Measurements from ENCODE around the gene DELE1. TPM values are rescaled to one million over a fixed set of nuclear protein-coding genes. Genes with fewer than 3 reads are reported as not detected.

Gene DELE1
- total RNA-seq, 1 donor from 2014 or later: 62.3 TPM

GRCh38 chr5:141973871-141974595 is 50.4 kb downstream of the DELE1 start:
- Histone ChIP-seq H3K36me3 (ENCODE audit: control insufficient read depth, insufficient read depth, low read length) (peaks cover 2% of the 10 kb centered on the region), H3K4me3 (ENCODE audit: low read depth, low read length) (no peak overlapping the region), H3K27me3 (ENCODE audit: control insufficient read depth, insufficient read depth, low read length) (no peaks in the 10 kb centered on the region)
- no peak for DNase-seq (ENCODE audit: low read depth)
- TF ChIP-seq CTCF (IDR thresholded peaks at IDR 0.05; ENCODE audit: insufficient read depth, low read length, poor library complexity, severe bottlenecking): no peak

GRCh38 chr5:141976176-141976575 is 52.5 kb downstream of the DELE1 start:
- DNase-seq (ENCODE audit: low read depth): no peak

GRCh38 chr5:141978389-141978788 is 54.7 kb downstream of the DELE1 start:
- peaks cover 2% of the 10 kb centered on the region for H3K36me3 ChIP-seq (ENCODE audit: control insufficient read depth, insufficient read depth, low read length)
- TF ChIP-seq CTCF (IDR thresholded peaks at IDR 0.05; ENCODE audit: insufficient read depth, low read length, poor library complexity, severe bottlenecking): no peak

More at GRCh38 chr5:141976176-141976575, 52.5 kb downstream of the DELE1 start:
- H3K36me3 ChIP-seq (ENCODE audit: control insufficient read depth, insufficient read depth, low read length): peaks cover 2% of the 10 kb centered on the region
- no peak overlapping the region for H3K4me3 ChIP-seq (ENCODE audit: low read depth, low read length)
- H3K27me3 ChIP-seq (ENCODE audit: control insufficient read depth, insufficient read depth, low read length): no peaks in the 10 kb centered on the region
- no peak for TF ChIP-seq CTCF (IDR thresholded peaks at IDR 0.05; ENCODE audit: insufficient read depth, low read length, poor library complexity, severe bottlenecking)

GRCh38 chr5:141982626-141983025 is 59.0 kb downstream of the DELE1 start:
- Histone ChIP-seq H3K4me3 (ENCODE audit: low read depth, low read length) (no peak overlapping the region), H3K27me3 (ENCODE audit: control insufficient read depth, insufficient read depth, low read length) (no peaks in the 10 kb centered on the region), H3K36me3 (ENCODE audit: control insufficient read depth, insufficient read depth, low read length) (peaks cover 2% of the 10 kb centered on the region)
- TF ChIP-seq CTCF (IDR thresholded peaks at IDR 0.05; ENCODE audit: insufficient read depth, low read length, poor library complexity, severe bottlenecking): no peak
- no peak for DNase-seq (ENCODE audit: low read depth)

More at GRCh38 chr5:141978389-141978788, 54.7 kb downstream of the DELE1 start:
- Histone ChIP-seq H3K4me3 (ENCODE audit: low read depth, low read length) (no peak overlapping the region), H3K27me3 (ENCODE audit: control insufficient read depth, insufficient read depth, low read length) (no peaks in the 10 kb centered on the region)
- no peak for DNase-seq (ENCODE audit: low read depth)

- Histone ChIP-seq H3K4me3 (ENCODE audit: low read depth, low read length) (no peak overlapping the region), H3K36me3 (ENCODE audit: control insufficient read depth, insufficient read depth, low read length) (no peaks in the 10 kb centered on the region), H3K27me3 (ENCODE audit: control insufficient read depth, insufficient read depth, low read length) (no peaks in the 10 kb centered on the region)
- DNase-seq (ENCODE audit: low read depth): no peak
- TF ChIP-seq CTCF (IDR thresholded peaks at IDR 0.05; ENCODE audit: insufficient read depth, low read length, poor library complexity, severe bottlenecking): no peak
Observed at GRCh38 chr5:141986072-141986471, 62.4 kb downstream of the DELE1 start.

- DNase-seq (ENCODE audit: low read depth): no peak
- TF ChIP-seq CTCF (IDR thresholded peaks at IDR 0.05; ENCODE audit: insufficient read depth, low read length, poor library complexity, severe bottlenecking): no peak
- no peaks in the 10 kb centered on the region for H3K27me3 ChIP-seq (ENCODE audit: control insufficient read depth, insufficient read depth, low read length)
- no peak overlapping the region for H3K4me3 ChIP-seq (ENCODE audit: low read depth, low read length)
- no peaks in the 10 kb centered on the region for H3K36me3 ChIP-seq (ENCODE audit: control insufficient read depth, insufficient read depth, low read length)
Observed at GRCh38 chr5:141989720-141990119, 66.0 kb downstream of the DELE1 start.
